ENCODE results near the gene DYTN.

DYTN gene

DNA sequence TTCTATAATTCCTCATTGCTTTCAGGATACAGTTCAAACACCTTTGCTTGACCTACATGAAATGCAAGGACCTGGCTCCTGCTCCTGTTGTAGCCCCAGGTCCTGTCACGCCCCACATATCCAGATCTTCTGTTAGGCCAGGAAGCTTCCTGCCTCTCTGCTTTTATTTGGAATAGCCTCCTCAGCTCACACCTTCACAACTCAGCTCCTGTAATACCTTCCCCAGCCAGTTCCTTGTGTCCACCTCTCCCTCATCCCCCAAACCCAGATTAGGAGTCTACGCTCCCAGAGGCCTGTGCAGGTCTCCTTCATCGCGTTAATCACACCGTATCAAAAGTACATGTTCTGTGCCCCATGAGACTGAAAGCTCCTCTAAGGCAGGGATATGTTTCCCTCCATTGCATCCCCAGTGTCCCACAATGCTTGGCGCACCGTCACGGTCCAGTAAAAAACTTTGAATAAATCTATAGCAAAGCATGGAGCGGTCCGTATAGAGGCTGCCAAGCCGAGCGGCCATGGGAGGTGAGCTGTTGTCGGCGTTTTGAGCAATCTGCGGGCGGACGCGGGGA, 46.6 kb upstream of the DYTN start:
- peak overlapping the region; percentile 86 for H3K4me3 ChIP-seq (ENCODE audit: low read length, poor library complexity, severe bottlenecking)
- H3K79me2 ChIP-seq (ENCODE audit: insufficient read depth, low read length) = peaks cover 29% of the 10 kb centered on the region
- H3K36me3 ChIP-seq (ENCODE audit: insufficient read depth, low read length) = no peaks in the 10 kb centered on the region
- peak overlapping the region; percentile 77 for H3K9ac ChIP-seq (ENCODE audit: low read depth, low read length, poor library complexity, severe bottlenecking)
- no peaks in the 10 kb centered on the region for H3K9me2 ChIP-seq (replicated peaks; ENCODE audit: low read depth, low read length)
- H3F3A ChIP-seq (ENCODE audit: low read depth) = no peaks in the 10 kb centered on the region
- peak overlapping the region; percentile 79 for H3K4me2 ChIP-seq (ENCODE audit: low read depth, low read length, poor library complexity, severe bottlenecking)
- no peaks in the 10 kb centered on the region for H3K9me3 ChIP-seq (ENCODE audit: insufficient read depth, low read depth, low read length)
- TF ChIP-seq EZH2phosphoT487 (IDR thresholded peaks at IDR 0.05; ENCODE audit: borderline replicate concordance) = no peak
- TF ChIP-seq, protein P1, sequence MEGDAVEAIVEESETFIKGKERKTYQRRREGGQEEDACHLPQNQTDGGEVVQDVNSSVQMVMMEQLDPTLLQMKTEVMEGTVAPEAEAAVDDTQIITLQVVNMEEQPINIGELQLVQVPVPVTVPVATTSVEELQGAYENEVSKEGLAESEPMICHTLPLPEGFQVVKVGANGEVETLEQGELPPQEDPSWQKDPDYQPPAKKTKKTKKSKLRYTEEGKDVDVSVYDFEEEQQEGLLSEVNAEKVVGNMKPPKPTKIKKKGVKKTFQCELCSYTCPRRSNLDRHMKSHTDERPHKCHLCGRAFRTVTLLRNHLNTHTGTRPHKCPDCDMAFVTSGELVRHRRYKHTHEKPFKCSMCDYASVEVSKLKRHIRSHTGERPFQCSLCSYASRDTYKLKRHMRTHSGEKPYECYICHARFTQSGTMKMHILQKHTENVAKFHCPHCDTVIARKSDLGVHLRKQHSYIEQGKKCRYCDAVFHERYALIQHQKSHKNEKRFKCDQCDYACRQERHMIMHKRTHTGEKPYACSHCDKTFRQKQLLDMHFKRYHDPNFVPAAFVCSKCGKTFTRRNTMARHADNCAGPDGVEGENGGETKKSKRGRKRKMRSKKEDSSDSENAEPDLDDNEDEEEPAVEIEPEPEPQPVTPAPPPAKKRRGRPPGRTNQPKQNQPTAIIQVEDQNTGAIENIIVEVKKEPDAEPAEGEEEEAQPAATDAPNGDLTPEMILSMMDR (conservative IDR thresholded peaks at IDR 0.05; ENCODE audit: low read length) = no peak
- H3K27me3 ChIP-seq (ENCODE audit: insufficient read depth, low read length, poor library complexity, severe bottlenecking) = peaks cover 18% of the 10 kb centered on the region
- peaks cover 33% of the 10 kb centered on the region for H3K4me1 ChIP-seq (ENCODE audit: insufficient read depth, low read length, poor library complexity, severe bottlenecking)
- H2AFZ ChIP-seq (ENCODE audit: low read length) = peak overlapping the region; percentile 99
- no peaks in the 10 kb centered on the region for H4K20me1 ChIP-seq (ENCODE audit: insufficient read depth, low read length, poor library complexity, severe bottlenecking)

DNA sequence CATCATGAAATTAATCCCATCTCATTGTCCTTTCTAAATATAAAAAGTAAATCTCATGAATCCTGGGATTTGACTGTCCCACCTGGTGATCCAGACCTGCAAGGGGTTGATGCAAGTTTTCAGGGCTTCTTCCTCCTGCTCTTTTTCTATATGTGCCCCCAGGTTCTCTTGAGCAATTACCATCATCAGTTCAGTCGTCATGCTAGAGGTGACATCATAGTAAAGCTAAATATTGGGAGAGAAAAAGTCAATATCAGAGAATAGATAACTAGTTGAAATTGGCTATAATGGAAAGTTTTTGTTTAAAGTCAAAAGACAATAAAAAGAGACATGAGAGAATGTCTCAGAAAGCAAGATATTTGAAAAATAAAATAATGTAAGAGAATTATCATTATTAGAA, 38.6 kb upstream of the DYTN start:
- no peak overlapping the region for H3K4me3 ChIP-seq (ENCODE audit: low read length, poor library complexity, severe bottlenecking)
- H3K4me2 ChIP-seq (ENCODE audit: low read depth, low read length, poor library complexity, severe bottlenecking) = no peak overlapping the region
- H3K9me3 ChIP-seq (ENCODE audit: insufficient read depth, low read depth, low read length) = no peaks in the 10 kb centered on the region
- H4K20me1 ChIP-seq (ENCODE audit: insufficient read depth, low read length, poor library complexity, severe bottlenecking) = no peaks in the 10 kb centered on the region
- no peaks in the 10 kb centered on the region for H3K79me2 ChIP-seq (ENCODE audit: insufficient read depth, low read length)
- H3K9me2 ChIP-seq (replicated peaks; ENCODE audit: low read depth, low read length) = no peaks in the 10 kb centered on the region
- H3K27me3 ChIP-seq (ENCODE audit: insufficient read depth, low read length, poor library complexity, severe bottlenecking) = peaks cover 2% of the 10 kb centered on the region
- TF ChIP-seq EZH2phosphoT487 (IDR thresholded peaks at IDR 0.05; ENCODE audit: borderline replicate concordance) = no peak
- TF ChIP-seq, protein P1 (conservative IDR thresholded peaks at IDR 0.05; ENCODE audit: low read length) = no peak
- no peak overlapping the region for H3K9ac ChIP-seq (ENCODE audit: low read depth, low read length, poor library complexity, severe bottlenecking)
- no peaks in the 10 kb centered on the region for H3K36me3 ChIP-seq (ENCODE audit: insufficient read depth, low read length)
- no peak overlapping the region for H2AFZ ChIP-seq (ENCODE audit: low read length)
- no peaks in the 10 kb centered on the region for H3F3A ChIP-seq (ENCODE audit: low read depth)
- no peaks in the 10 kb centered on the region for H3K4me1 ChIP-seq (ENCODE audit: insufficient read depth, low read length, poor library complexity, severe bottlenecking)

DNA sequence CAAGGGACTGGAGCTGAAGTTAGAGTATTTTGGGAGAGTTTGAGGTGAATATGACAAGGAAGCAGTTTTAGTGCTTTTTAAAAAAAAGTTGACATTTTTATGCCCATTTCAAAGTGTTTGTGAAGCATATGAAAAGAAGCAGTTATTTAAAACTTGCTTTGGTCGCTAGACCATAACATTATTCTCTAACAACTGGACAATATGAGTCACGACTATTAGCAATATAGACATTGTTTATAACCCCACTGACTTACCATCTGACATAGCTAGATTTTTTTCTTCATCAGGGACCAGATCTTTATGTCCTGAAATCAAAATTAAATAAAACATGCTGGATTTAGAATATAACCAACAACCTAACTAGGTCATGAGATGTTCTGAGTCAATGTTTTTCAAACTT, 22.6 kb upstream of the DYTN start:
- no peaks in the 10 kb centered on the region for H4K20me1 ChIP-seq (ENCODE audit: insufficient read depth, low read length, poor library complexity, severe bottlenecking)
- no peak for TF ChIP-seq EZH2phosphoT487 (IDR thresholded peaks at IDR 0.05; ENCODE audit: borderline replicate concordance)
- TF ChIP-seq, protein P1 (conservative IDR thresholded peaks at IDR 0.05; ENCODE audit: low read length) = no peak
- H3K9me2 ChIP-seq (replicated peaks; ENCODE audit: low read depth, low read length) = no peaks in the 10 kb centered on the region
- H3K9ac ChIP-seq (ENCODE audit: low read depth, low read length, poor library complexity, severe bottlenecking) = no peak overlapping the region
- no peaks in the 10 kb centered on the region for H3K36me3 ChIP-seq (ENCODE audit: insufficient read depth, low read length)
- no peak overlapping the region for H3K4me2 ChIP-seq (ENCODE audit: low read depth, low read length, poor library complexity, severe bottlenecking)
- no peak overlapping the region for H2AFZ ChIP-seq (ENCODE audit: low read length)
- H3K27me3 ChIP-seq (ENCODE audit: insufficient read depth, low read length, poor library complexity, severe bottlenecking) = no peaks in the 10 kb centered on the region
- H3F3A ChIP-seq (ENCODE audit: low read depth) = no peaks in the 10 kb centered on the region
- no peaks in the 10 kb centered on the region for H3K4me1 ChIP-seq (ENCODE audit: insufficient read depth, low read length, poor library complexity, severe bottlenecking)
- no peaks in the 10 kb centered on the region for H3K79me2 ChIP-seq (ENCODE audit: insufficient read depth, low read length)
- no peak overlapping the region for H3K4me3 ChIP-seq (ENCODE audit: low read length, poor library complexity, severe bottlenecking)
- H3K9me3 ChIP-seq (ENCODE audit: insufficient read depth, low read depth, low read length) = no peaks in the 10 kb centered on the region

Data from Loucy (cell line).